Measurements from ENCODE around the gene NBL1.

- TF ChIP-seq EZH2 (IDR thresholded peaks at IDR 0.05; ENCODE audit: low read depth), result no peak
- no peak for TF ChIP-seq CTCF (conservative IDR thresholded peaks at IDR 0.05)
These were observed 24.3 kb upstream of the NBL1 start for GRCh38 chr1:19619697-19620384.

Measured in PC-9 (cell line).